HepG2 (cell line): ENCODE data around the gene SPNS3. TPM values are rescaled to one million over a fixed set of nuclear protein-coding genes. Genes with fewer than 3 reads are reported as not detected.

Experiments
- ATAC-seq: fragments of 200-7000 bp; cut with Tn5 transposase; 3 replicates; pipeline ENCODE4 v1.9.1; 2020; ENCODE audit warnings: mild to moderate bottlenecking, moderate library complexity
- BruUV-seq: library from RNA; stranded (reverse); fragments of 400-500 nt; replicated peaks from 2 replicates; lab custom pipeline; 2021; lab: Mats Ljungman, UMichigan
- CTCF ChIA-PET: fragments of 300-600 bp; formaldehyde crosslinking; extraction: SDS; loops from one replicate; lab custom pipeline; 2021; ENCODE audit warnings: low total read pairs, inconsistent platforms, low intra/inter-chr PET ratio; lab: Yijun Ruan, JAX
- POLR2A ChIA-PET: fragments of 350-600 bp; sonication (Branson Sonifier 250); formaldehyde crosslinking; loops from one replicate; lab custom pipeline; 2020; ENCODE audit warnings: antibody characterized with exemption, inconsistent platforms; lab: Yijun Ruan, JAX
- DNase-seq: peaks from one replicate; pipeline ENCODE4 v3.0.0-alpha.2; 2015; ENCODE audit warnings: low spot score
- FAIRE-seq: peaks from 3 replicates; lab custom pipeline; 2011; peaks lifted over from hg19 to GRCh38; lab: Jason Lieb, UNC
- H2AFZ ChIP-seq: one replicate; pipeline ENCODE4 v1.6.1; 2011; ENCODE audit warnings: low read length, inconsistent platforms
- H3K27ac ChIP-seq: fragments of 300-600 bp; 3 replicates; pipeline ENCODE4 v1.8.0; 2011; ENCODE audit warnings: mixed run types, mild to moderate bottlenecking, mixed read lengths, low read length, inconsistent platforms; ENCODE audit not compliant: insufficient read depth; ENCODE audit errors: extremely low read length
- H3K27me3 ChIP-seq, 2 experiments: fragments of 200-600 bp in 1 of 2; 2 replicates in 1 of 2; 3 replicates in 1 of 2; pipeline versions ENCODE4 v1.6.0 to v1.8.0; 2011; ENCODE audit warnings: low read length in 2 of 2, mild to moderate bottlenecking in 2 of 2, moderate library complexity in 2 of 2, inconsistent platforms in 1 of 2; ENCODE audit not compliant: insufficient read depth in 2 of 2, control insufficient read depth in 1 of 2
- H3K36me3 ChIP-seq, 2 experiments: fragments of 200-600 bp in 1 of 2; replicated peaks in 1 of 2; 2 replicates in 1 of 2; 3 replicates in 1 of 2; pipeline versions ENCODE4 v1.5.1 to v1.8.0; 2011; ENCODE audit warnings: low read length in 2 of 2, inconsistent platforms in 1 of 2; ENCODE audit not compliant: insufficient read depth in 2 of 2, control insufficient read depth in 1 of 2
- H3K4me1 ChIP-seq: 2 replicates; pipeline ENCODE4 v1.5.1; 2012; ENCODE audit warnings: low read length, inconsistent platforms; ENCODE audit not compliant: insufficient read depth
- H3K4me2 ChIP-seq: 2 replicates; pipeline ENCODE4 v1.6.0; 2011; ENCODE audit warnings: low read depth, low read length, inconsistent platforms
- H3K4me3 ChIP-seq, 3 experiments: fragments of 200-600 bp in 1 of 3; sonication (generic), shearing (Covaris generic) in 1 of 3; replicated peaks in 1 of 3; 2 replicates each; pipeline ENCODE4 v1.5.1; 2011 to 2016; ENCODE audit warnings: low read length in 3 of 3, inconsistent platforms in 2 of 3, low read depth in 2 of 3, mild to moderate bottlenecking in 2 of 3, control low read depth in 1 of 3, mixed read lengths in 1 of 3; ENCODE audit not compliant: insufficient read depth in 1 of 3
- H3K79me2 ChIP-seq: one replicate; pipeline ENCODE4 v1.6.1; 2011; ENCODE audit warnings: low read length, inconsistent platforms; ENCODE audit not compliant: insufficient read depth
- H3K9ac ChIP-seq: 2 replicates; pipeline ENCODE4 v1.6.0; 2011; ENCODE audit warnings: mild to moderate bottlenecking, low read depth, low read length, inconsistent platforms; ENCODE audit not compliant: insufficient read depth
- H3K9me3 ChIP-seq: 2 replicates; pipeline ENCODE4 v1.5.1; 2012; ENCODE audit warnings: mild to moderate bottlenecking, low read length
- H4K20me1 ChIP-seq: 2 replicates; pipeline ENCODE4 v1.6.0; 2011; ENCODE audit warnings: inconsistent platforms, mild to moderate bottlenecking, low read length, moderate library complexity; ENCODE audit not compliant: insufficient read depth
- ATF4 ChIP-seq, 2 experiments: fragments of 450-650 bp in 1 of 2; sonication (generic) in 1 of 2; formaldehyde crosslinking; IDR thresholded peaks; 2 replicates each; pipeline versions ENCODE4 v1.5.0 to v1.8.0; 2020 to 2022; ENCODE audit warnings: mild to moderate bottlenecking in 1 of 2, missing genetic modification reagents in 1 of 2
- HOXD1 ChIP-seq: sonication (generic); formaldehyde crosslinking; IDR thresholded peaks from 2 replicates; pipeline ENCODE4 v1.5.0; 2020; ENCODE audit warnings: missing genetic modification reagents
- NFE2 ChIP-seq: sonication (generic); formaldehyde crosslinking; IDR thresholded peaks from 2 replicates; pipeline ENCODE4 v1.4.0; 2020; ENCODE audit warnings: missing genetic modification reagents
- SNAPC2 ChIP-seq: sonication (generic); formaldehyde crosslinking; IDR thresholded peaks from 2 replicates; pipeline ENCODE4 v1.8.1; 2022; ENCODE audit warnings: mild to moderate bottlenecking, missing genetic modification reagents
- ZC3H4 ChIP-seq: sonication (generic); formaldehyde crosslinking; IDR thresholded peaks from 2 replicates; pipeline ENCODE4 v1.4.0; 2020; ENCODE audit warnings: missing genetic modification reagents, borderline replicate concordance
- ZMAT3 ChIP-seq: sonication (generic); formaldehyde crosslinking; conservative IDR thresholded peaks from 2 replicates; pipeline ENCODE4 v1.7.0; 2021; ENCODE audit warnings: missing genetic modification reagents
- ZNF597 ChIP-seq: sonication (generic); formaldehyde crosslinking; IDR thresholded peaks from 2 replicates; pipeline ENCODE4 v1.5.0; 2020; ENCODE audit warnings: missing genetic modification reagents
- ZNF775 ChIP-seq: sonication (generic); formaldehyde crosslinking; IDR thresholded peaks from 2 replicates; pipeline ENCODE4 v1.4.0; 2020; ENCODE audit warnings: missing genetic modification reagents, mild to moderate bottlenecking, moderate library complexity, borderline replicate concordance
- WGBS: methylation state at CpG from one replicate; pipeline ENCODE4 v1.1.6; 2017; ENCODE audit warnings: low lambda C conversion rate; 5-methylcytosine and 5-hydroxymethylcytosine counted together
- in situ Hi-C: cut with HindIII; loops from 2 replicates; pipeline ENCODE4 v1.10.0; 2017; ENCODE audit warnings: low pct_unique_long_range_greater_than_20kb; ENCODE audit not compliant: extremely low pct_ligation_motif_present
- intact Hi-C: fragments of 100-400 bp; cut with micrococcal nuclease; formaldehyde crosslinking; loops from one replicate; pipeline ENCODE4 v1.10.0; 2022; ENCODE audit not compliant: unreplicated experiment
- polyA plus RNA-seq, 8 experiments: library from polyadenylated mRNA; depleted of rRNA in 3 of 8; stranded (reverse) in 7 of 8; unstranded in 1 of 8; fragments of >200 nt; fragmentation: Illumina TruSeq in 4 of 8; extraction: Trizol in 4 of 8; gene quantifications; 2 replicates each; pipeline versions ENCODE4 v1.2.1 to v1.2.3, GENCODE V29; 2011 to 2016; ENCODE audit warnings: low read depth in 4 of 8, missing spikeins in 1 of 8, mixed read lengths in 1 of 8; ENCODE audit not compliant: insufficient read depth in 1 of 8
- total RNA-seq, 5 experiments: library from RNA; depleted of rRNA; stranded (reverse); fragments of >200 nt; fragmentation: Illumina TruSeq; extraction: Trizol; gene quantifications; 2 replicates each; pipeline ENCODE4 v1.2.3, GENCODE V29; 2016; ENCODE audit warnings: low read depth in 1 of 5

SPNS3 gene
- total and polyA plus RNA-seq, 2 of the 13 experiments (the other 11 are each of a cell fraction or from before 2014, with no cell fraction given) = not detected

DNA sequence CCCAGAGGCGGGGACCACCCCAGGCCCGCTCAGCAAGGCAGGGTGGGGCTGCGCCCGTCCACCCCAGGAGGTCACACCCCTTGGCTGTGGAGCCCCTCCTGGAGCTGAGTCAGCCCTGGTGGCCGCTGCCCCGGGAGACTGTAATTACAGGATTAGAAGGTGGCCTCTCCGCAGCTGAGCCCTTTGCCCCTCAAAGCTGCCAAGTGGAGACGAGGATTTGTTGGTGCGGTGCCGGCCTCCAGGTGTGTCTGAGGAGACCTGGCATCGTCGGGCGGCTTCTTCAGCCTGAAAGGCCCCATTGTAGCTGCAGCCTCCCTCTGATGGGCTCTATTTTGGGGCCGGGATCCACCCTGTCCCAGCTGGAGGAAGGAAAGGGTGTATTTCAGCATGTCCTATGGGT is 42.3 kb downstream of the SPNS3 start:
- H4K20me1 ChIP-seq = no peaks in the 10 kb centered on the region
- 0% methylated on average over 2 of the region's 14 CpGs for WGBS
- intact Hi-C loops = no loop called here
- no TSS peak for BruUV-seq
- H3K36me3 ChIP-seq = no peaks in the 10 kb centered on the region
- ChIA-PET CTCF (no interaction called here), POLR2A (no interaction called here)
- in situ Hi-C loops = no loop called here
- no peak overlapping the region; the same call in 1 of the 2 replicates for H3K4me2 ChIP-seq
- H3K27ac ChIP-seq = no peak overlapping the region
- TF ChIP-seq ZMAT3 (CRISPR knock-in tag) (no peak), ZNF597 (CRISPR knock-in tag) (no peak)
- H3K9me3 ChIP-seq = no peaks in the 10 kb centered on the region
- peaks cover 2 to 43% of the 10 kb centered on the region in 2 experiments for H3K27me3 ChIP-seq
- H3K9ac ChIP-seq = no peak overlapping the region
- H3K79me2 ChIP-seq = no peaks in the 10 kb centered on the region
- DNase-seq (no peak), FAIRE-seq (no peak), ATAC-seq (peak; percentile 23; the same call in 2 of the 3 replicates)
- H3K4me1 ChIP-seq = peaks cover 37% of the 10 kb centered on the region
- no peak overlapping the region for H3K4me3 ChIP-seq
- H2AFZ ChIP-seq = no peak overlapping the region

DNA sequence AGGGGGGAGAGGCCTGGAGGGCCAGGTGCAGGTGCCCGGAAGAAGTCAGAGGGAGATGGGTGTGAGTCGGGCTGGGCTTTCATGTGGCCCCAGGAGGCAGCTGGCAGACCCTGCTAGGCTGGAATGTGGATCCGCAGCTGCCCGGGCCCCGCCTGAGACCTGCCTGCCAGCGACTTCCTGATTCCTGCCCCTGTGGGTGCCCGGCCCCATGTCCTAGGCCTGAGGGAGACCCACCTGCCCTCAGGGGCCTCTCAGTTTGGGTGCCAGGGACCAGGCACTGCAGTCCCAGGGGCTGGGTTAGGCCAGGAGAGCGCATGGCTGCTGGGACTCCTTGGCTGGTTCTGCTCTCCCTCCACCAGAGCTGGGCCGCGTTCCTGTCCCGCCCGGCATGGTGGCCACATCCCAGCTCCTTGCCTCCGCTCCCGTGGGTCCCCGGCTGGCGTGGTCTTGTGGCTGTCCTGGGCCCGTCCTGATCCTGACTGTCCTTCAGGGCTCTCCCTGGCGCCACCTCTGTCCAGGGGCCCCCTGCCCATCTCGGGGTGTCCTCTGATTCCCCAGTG is 42.9 kb downstream of the SPNS3 start:
- H3K9me3 ChIP-seq = no peaks in the 10 kb centered on the region
- TF ChIP-seq NFE2 (CRISPR knock-in tag) = no peak
- no peak for TF ChIP-seq ATF4 (CRISPR knock-in tag; IDR thresholded peaks at IDR 0.05)
- TF ChIP-seq HOXD1 (CRISPR knock-in tag) = no peak
- no peak for TF ChIP-seq SNAPC2 (CRISPR knock-in tag)
- no peak for TF ChIP-seq ZNF775 (CRISPR knock-in tag)
- no peak for TF ChIP-seq ZC3H4
- FAIRE-seq (no peak), DNase-seq (no peak), ATAC-seq (no peak)
- POLR2A ChIA-PET = no interaction called here
- no peaks in the 10 kb centered on the region for H4K20me1 ChIP-seq
- BruUV-seq = no TSS peak
- no peak overlapping the region for H3K4me3 ChIP-seq
- H3K4me1 ChIP-seq = peaks cover 43% of the 10 kb centered on the region
- in situ Hi-C loops (no loop called here), intact Hi-C loops (no loop called here)
- H3K9ac ChIP-seq = no peak overlapping the region
- no peak overlapping the region for H3K27ac ChIP-seq
- CTCF ChIA-PET = no interaction called here
- no peaks in the 10 kb centered on the region for H3K79me2 ChIP-seq
- H3K27me3 ChIP-seq = peaks cover 2 to 43% of the 10 kb centered on the region in 2 experiments
- WGBS = 68% methylated on average over 2 of the region's 19 CpGs
- no peak overlapping the region for H3K4me2 ChIP-seq
- no peak overlapping the region for H2AFZ ChIP-seq
- no peaks in the 10 kb centered on the region for H3K36me3 ChIP-seq
